ENCODE measurements around the gene LDAH. TPM values are rescaled to one million over a fixed set of nuclear protein-coding genes. Genes with fewer than 3 reads are reported as not detected.
A peak's percentile ranks its signal among the peaks of the same experiment; 100 is the strongest.
"Not testable (repeated sequence)": the region's sequence is repeated elsewhere in the genome, so short reads cannot be mapped to it uniquely, and the experiment has no call there.

The LDAH gene
- total RNA-seq, 1 experiment from 2014 or later, result 16.6 TPM

DNA sequence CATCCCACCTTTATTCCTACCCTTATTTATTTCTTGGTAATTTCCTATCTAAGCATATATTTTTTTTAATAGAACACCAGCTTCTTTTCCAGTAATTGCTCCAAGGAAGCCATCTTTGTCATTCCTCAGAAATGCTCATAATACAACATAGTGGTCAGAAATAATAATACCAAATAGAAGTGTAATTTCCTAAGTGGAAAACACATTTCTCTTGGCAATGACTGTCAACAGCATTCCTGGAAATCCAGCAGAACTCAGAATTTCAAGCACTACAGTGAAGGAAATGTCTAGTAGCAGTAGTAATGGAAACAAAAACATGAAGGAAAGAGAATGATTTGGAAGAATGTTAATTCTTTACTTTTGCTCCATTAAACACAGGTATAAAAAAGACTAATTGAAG is 99.4 kb downstream of the LDAH start:
- no peak for DNase-seq (ENCODE audit: low read depth)

DNA sequence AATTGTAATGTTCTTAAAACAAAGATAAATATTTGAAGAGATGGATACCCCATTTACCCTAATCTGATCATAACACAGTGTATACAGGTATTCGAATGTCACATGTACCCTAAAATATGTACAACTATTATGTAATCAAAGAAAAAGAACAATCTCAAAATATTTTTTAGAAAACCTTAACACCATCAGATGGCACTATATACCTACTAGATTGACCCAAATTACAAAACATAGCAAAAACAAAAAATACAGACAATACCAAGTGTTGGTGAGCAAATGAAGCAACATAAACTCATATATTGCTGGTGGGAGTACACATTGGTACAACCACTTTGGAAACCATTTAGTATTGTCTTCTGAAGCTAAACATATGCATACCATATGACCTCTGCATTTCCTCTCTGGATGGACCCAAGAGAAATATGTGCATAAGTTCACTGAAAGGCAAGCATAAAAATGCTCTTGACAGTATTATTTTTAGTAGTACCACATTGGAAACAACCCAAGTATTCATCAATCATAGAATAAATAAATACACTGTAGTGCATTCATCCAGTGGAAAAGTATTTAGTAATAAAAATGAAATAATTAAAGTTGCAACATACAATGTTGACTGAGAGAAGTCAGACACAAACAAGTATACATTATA is 100.2 kb downstream of the LDAH start:
- no peak for DNase-seq (ENCODE audit: low read depth)

DNA sequence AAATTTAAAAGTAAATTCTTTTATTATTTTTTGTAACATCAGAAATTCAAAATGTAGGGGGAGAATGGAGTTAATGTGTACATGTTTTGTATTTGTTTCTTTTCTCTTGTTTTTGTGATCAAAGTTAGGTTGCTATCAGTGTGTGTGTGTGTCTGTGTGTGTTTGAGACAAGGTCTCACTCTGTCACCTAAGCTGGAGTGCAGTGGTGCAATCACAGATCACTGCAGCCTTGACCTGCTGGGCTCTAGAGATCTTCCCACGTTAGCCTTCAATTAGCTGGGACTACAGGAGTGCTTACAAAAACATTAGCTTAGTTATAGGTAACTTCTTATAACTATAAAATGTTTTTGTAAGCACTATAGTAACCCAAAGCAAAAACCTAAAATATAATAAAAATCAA is 105.3 kb downstream of the LDAH start:
- DNase-seq (ENCODE audit: low read depth), result no peak

DNA sequence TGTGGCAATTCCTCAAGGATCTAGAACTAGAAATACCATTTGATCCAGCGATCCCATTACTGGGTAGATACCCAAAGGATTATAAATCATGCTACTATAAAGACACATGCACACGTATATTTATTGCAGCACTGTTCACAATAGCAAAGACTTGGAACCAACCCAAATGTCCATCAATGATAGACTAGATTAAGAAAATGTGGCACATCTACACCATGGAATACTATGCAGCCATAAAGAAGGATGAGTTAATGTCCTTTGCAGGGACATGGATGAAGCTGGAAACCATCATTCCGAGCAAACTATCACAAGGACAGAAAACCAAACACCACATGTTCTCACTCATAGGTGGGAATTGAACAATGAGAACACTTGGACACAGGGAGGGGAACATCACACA is 106.7 kb downstream of the LDAH start:
- DNase-seq (ENCODE audit: low read depth), result not testable (repeated sequence)

DNA sequence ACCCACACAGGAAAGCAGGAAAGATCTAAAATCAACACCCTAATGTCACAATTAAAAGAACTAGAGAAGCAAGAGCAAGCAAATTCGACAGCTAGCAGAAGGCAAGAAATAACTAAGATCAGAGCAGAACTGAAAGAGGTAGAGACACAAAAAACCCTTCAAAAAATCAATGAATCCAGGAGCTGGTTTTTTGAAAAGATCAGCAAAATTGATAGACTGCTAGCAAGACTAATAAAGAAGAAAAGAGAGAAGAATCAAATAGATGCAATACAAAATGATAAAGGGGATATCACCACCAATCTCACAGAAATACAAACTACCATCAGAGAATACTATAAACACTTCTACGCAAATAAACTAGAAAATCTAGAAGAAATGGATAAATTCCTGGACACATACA is 108.5 kb downstream of the LDAH start:
- not testable (repeated sequence) for DNase-seq (ENCODE audit: low read depth)

DNA sequence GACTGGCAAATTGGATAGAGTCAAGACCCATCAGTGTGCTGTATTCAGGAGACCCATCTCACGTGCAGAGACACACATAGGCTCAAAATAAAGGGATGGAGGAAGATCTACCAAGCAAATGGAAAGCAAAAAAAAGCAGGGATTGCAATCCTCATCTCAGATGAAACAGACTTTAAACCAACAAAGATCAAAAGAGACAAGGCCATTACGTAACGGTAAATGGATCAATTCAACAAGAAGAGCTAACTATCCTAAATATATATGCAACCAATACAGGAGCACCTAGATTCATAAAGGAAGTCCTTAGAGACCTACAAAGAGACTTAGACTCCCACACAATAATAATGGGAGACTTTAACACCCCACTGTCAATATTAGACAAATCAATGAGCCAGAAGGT is 109.3 kb downstream of the LDAH start:
- not testable (repeated sequence) for DNase-seq (ENCODE audit: low read depth)

DNA sequence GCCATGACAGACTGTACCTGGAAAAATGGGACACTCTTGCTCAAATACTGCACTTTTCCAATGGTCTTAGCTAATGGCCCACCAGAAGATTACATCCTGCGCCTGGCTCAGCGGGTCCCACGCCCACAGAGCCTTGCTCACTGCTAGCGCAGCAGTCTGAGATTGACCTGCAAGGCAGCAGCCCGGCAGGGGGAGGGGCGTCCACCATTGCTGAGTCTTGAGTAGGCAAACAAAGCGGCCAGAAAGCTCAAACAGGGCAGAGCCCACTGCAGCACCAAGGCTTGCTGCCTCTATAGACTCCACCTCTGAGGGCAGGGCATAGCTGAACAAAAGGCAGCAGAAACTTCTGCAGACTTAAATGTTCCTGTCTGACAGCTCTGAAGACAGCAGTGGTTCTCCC is 111.3 kb downstream of the LDAH start:
- DNase-seq (ENCODE audit: low read depth), result not testable (repeated sequence)

DNA sequence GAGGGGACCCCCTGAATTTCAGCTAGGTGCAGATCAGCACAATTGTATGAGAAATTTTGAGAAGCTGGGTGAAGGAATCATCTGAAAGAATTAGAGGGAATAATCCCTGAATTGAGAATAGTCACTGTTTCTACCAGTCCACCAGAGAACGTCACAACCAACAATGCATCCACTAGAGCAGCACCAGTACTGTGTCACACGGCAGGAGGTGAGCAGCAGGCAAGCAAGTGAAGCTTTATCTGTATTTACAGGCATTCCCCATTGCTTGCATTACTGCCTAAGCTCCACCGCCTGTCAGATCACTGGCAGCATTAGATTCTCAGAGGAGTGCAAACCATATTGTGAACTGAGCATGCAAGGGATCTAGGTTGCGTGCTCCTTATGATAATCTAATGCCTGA is 115.3 kb downstream of the LDAH start:
- no peak for DNase-seq (ENCODE audit: low read depth)

DNA sequence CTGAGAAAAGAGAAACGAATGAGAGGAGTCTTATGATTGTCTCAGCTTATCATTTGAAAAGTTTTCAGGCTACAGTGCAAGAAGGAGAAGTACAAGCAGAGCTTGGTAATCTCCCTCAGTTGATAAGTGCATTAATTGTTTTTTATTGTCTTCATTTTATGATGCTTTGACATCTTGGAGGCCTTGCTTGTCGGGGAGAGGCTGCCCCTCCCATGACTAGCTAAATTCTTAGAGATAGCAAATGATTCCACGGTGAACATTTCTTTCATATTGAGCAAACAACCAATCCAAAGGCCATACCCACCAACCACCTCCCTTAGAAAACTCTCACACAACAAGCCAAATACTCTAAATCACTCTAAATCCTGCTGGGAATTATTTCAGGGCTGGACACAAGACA is 116.1 kb downstream of the LDAH start:
- no peak for DNase-seq (ENCODE audit: low read depth)

DNA sequence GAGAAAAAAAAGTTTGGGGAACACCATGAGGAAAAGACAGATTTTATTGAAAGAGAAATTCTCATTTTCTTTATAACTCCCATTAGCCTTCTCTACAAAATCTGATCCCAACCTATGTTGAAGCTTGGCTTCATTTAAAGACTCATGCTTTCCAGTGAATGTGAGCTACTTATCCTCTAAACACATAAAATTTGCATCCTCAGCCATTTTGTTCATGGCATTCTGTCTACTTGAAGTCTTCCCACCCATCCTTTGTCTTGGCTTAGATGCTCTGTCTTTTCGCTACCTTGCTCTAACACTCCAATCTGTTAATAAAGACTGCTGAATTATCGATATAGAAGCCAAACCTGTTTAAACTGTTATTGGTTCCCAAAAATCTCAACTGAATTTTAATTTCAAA is 116.7 kb downstream of the LDAH start:
- DNase-seq (ENCODE audit: low read depth), result no peak

DNA sequence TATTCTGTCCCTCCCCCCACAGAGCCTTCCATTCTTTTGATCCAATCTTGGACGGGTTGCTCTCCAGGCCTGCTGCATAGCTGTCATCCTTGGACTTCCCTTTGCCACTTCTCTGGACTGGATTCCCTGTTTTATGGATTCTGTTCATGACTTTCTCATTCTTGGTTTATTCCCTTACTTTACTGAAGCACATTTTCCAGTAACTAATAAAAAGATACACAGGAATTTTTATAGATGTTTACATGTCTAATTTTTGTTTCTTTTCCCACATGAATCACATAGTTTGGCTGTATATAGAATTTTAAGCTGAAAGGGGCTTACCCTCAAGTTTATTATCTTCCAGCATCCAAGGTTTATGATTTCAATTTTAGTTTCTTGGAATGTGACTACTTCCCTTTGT is 118.0 kb downstream of the LDAH start:
- peak; percentile 18 for DNase-seq (ENCODE audit: low read depth)

DNA sequence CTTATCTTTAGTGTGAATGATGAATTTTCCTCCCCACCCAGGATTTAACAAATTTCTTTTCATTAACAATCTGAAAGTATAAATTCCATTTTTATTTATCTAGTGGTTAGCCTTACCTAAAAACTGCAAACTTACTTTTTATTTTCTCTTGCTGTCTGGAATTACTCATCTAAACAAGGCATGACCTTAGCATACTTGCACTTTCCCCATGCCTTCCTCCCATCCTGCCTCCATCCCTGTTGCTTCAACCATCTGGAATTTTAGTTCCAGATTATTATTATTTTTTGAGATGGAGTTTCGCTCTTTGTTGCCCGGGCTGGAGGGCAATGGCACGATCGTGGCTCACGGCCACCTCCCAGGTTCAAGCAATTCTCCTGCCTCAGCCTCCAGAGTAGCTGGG is 120.3 kb downstream of the LDAH start:
- DNase-seq (ENCODE audit: low read depth), result peak; percentile 23

DNA sequence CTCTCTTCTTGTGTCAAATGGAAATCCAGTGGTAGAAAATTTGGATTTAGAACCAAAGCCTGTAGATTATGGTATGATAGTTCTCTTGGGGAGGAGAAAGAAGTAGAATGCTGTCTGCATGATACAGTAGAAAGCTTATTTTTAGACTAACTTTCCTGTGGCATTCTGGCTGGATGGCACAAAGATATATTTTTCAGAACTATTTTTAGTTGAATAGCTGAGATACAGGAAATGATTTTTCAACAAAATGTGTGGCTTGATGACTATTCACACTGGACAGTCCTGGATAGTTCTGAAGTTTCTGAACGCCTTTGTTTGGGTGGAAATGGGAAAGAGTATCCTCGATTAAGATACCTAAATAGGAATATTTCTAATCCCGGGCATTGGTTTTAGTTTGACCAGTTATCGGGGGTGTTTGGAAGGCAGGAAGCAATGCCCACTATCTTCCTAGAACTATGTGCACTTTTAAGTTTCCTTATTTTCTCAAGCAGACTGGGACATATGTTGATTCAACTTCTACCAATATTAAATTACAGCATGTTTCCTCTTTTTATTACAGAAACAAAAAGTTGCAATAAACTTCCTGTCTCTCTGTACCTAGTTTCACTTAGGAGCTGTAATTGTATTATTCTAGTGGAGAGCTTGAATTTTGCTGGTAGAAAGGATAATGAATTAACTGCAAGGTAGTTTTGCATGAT is 123.8 kb downstream of the LDAH start:
- DNase-seq (ENCODE audit: low read depth), result no peak

DNA sequence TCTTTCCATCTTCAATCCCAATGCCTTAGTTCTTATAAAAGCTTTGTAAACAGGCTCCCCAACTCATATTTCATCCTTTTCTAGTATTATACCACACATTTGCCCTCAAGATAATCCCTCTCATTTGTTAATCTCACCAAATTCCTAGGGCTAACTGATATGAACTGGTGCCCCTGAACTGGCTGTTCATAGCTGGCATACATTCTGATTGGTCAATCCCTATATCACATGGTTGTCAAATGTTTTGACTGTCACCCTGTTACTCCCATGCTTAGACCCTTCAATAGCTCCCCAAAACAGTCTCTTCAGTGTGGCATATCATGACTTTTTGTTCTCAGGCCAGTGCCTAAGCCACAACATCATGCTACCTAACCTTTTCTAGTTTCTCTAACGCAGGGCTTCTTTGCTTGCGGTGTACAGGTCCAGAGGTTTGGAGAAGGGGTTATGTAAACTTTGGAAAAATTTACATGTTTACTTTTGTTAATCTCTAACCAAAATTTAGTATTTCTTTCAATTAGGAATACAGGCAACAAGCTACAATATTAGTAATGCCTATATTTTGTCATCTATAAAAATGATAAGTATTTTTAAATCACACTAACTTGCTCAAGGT is 125.5 kb downstream of the LDAH start:
- no peak for DNase-seq (ENCODE audit: low read depth)

DNA sequence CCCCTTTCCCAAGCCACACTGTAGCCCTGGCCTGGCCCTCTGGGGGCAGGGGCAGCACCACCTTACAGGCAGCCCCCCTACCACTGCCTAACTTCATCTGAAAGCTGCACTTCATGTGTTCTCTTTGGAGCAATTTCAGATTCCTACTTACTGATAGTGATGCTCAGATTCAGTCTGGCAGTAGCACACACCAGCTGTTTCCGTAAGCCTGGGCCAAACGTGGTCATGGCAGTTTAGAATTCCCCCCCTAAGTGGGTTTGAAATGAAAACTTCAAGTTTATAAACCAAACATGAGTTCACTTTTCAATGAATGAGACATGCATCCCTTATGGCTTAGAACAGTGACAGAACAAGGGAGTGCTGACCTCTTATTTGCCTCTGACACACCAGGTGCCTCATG is 126.5 kb downstream of the LDAH start:
- no peak for DNase-seq (ENCODE audit: low read depth)

DNA sequence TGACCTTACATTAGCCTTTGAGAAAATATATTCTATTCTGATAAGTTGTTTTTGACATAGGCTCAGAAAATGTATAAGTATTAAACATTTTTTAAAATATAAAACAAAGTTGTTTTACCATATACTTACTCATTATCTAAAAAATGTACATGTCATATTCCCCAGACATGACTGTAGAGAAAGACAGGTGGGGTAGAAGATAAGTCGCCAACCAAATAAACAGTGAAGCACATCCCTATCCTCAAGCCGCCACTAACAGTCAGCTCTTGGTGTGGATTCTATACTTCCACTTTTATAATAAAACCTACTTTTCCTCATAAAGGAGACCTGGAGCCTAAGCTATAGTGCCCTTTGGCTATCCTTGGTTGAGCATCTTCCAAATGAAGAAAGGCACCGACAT is 129.6 kb downstream of the LDAH start:
- no peak for DNase-seq (ENCODE audit: low read depth)

DNA sequence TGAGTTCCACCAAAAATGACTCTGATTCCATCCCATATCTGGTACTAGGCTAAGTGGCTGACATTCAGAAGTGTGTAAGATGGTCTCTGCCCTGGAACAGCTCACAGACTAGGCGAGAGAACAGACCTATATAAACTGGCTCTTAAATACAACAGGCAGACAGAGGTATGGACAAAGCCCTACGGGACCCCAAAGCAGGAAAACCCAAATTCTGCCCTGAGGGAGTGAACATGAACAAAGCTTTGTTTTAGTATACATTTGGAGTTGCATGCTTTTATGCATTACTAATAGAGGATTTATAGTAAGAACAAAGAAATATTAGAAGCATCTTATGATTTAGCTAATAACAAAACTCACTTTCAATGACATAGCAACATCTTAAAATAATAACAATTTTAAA is 130.8 kb downstream of the LDAH start:
- no peak for DNase-seq (ENCODE audit: low read depth)

DNA sequence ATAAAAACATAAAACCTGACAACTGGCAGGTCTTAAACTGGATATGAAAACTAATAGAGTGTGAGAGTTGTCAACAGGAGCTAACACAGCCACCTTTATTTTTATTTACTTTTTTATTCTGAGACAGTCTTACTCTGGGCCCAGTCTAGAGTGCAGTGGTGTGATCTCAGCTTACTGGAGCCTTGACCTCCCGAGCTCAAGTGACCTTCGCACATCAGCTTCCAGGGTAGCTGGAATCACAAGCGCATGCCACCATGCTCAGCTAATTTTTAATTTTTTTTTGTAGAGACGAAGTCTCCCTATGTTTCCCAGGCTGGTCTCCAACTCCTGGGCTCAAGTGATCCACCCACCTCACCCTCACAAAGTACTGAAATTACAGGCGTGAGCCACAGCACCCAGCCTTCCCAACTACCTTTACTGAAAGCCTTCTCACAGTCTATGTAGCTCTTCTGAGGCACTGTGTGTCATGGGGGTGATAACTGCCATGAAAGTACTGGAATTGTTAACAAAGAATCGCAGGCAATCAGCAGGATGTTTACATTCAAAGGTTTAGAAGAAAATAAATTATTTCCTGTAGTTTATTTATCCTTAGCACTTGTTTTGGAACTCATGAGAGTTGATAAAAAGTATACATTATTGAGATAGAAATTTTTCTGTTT is 131.7 kb downstream of the LDAH start:
- no peak for DNase-seq (ENCODE audit: low read depth)

DNA sequence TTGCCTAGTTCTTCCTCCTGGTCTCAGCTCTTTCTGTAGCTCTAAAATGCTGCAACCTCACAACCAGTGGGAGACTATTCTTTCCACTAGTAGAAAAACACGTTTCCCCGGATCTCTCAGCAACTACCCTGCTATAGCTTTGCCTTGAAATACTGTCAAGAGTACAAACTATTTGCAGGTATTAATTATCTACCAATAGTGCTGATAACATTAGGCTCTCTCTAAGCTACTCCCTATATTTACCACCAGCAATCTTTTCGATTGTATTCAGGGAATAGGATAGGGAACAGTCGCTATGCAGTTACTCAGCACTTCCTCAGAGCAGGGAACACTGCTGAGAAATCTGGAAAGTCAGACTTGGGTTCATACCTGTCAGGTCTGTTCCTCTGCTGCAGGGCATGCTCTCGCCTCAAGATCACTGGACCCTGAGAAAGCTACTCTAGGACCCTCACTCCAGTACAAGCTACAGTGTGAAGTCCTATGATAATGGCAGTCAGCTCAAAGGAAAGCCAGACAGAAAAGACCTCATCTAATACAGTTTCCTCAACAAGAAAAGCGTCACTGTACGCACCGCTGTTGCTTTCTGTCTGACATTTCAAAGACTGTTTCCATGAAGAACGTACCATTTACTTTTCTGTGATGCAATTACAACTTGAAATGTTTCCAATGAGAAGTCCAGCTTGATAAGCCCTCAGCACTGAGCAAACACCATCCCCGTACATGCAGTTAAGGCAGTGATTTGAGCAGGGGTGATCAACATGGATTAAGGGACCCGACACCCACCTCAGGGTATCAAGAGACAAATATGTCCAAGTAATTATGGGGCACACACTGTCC is 133.3 kb downstream of the LDAH start:
- DNase-seq (ENCODE audit: low read depth), result no peak

DNA sequence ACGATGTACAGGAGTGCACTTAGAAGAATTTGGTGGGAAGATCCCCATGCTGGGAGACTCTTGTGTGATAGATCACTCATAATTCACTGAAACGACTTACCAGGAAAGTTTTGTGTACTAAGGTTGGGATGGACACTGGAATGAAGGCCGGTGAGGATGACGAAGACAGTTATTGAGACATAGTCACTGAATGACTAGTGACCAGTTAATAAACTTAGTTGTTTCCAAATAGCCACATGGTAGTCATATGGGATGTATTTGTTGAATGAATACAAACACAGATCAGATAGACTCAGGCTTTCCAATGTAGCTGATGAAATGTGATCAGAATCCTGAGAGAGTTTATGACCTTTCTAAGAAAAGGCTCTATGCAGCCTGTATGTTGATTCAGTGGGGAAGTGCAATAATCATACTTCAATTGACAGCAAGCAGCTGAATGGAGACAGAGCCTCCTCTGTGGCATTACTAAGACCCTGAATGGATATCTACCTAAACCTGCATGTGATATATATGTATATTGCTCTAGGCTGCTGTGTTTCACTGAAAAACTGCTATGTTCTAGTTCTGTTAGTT is 135.6 kb downstream of the LDAH start:
- no peak for DNase-seq (ENCODE audit: low read depth)

DNA sequence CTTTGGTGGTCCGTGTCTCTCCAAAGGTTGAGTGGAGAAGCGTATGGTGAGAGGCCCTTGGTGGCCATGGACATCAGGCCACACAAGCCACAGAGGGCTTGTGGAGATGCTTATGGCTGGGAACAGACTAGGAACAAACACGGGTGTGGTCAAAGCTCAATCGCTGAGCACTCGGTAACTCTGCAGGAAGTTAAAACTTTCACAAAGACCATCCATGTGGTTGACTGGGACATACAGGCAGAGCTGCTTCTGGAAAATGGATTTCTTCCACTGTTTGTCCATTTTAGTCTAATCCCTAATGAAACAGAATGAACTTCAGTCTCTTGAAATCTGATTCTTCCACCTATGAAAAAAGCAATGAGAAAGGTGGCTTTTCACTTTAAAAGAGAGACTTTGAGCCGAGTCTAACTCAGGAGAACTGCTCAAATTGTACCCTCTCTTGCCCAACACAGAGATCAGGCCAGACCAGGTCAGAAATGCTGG is 138.3 kb downstream of the LDAH start:
- no peak for DNase-seq (ENCODE audit: low read depth)

Measured in M059J (cell line).